ENCODE data around the gene MAP3K7CL. TPM values are rescaled to one million over a fixed set of nuclear protein-coding genes. Genes with fewer than 3 reads are reported as not detected.
"Not testable (repeated sequence)": the region's sequence is repeated elsewhere in the genome, so short reads cannot be mapped to it uniquely, and the experiment has no call there.

Gene MAP3K7CL
- total and polyA plus RNA-seq, 8 donors, result 2.0 to 7.3 (median 3.0) TPM

DNA sequence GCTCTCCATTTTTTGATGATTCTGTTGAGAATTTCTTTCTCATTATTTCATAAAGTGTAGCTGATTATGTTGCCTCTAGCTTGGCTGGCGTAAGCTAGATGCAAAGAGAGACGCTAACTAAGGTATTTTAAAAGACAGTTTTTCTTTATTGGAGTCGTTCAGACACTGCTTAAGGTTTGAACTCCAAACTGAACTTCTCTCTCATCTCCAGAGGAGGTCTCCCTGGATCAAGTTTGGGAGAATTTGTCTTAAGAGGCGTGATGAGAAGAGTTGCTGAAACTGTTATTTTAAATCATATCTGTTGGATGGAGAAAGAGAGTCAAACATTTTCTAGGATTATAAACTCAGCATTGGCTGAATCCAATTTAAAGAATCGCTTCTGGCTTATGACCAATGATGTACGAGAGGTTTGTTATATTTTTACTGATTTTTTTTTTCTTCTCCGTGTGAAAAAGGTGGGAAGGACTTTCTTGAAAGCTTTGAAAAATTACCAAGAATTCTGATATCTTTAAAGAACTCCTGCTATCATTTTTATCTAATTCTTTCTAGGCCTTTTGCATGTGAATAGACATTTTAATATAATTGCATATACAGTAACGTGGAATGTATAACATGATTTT lies 34.0 kb downstream of the MAP3K7CL start:
- TF ChIP-seq, protein P1, sequence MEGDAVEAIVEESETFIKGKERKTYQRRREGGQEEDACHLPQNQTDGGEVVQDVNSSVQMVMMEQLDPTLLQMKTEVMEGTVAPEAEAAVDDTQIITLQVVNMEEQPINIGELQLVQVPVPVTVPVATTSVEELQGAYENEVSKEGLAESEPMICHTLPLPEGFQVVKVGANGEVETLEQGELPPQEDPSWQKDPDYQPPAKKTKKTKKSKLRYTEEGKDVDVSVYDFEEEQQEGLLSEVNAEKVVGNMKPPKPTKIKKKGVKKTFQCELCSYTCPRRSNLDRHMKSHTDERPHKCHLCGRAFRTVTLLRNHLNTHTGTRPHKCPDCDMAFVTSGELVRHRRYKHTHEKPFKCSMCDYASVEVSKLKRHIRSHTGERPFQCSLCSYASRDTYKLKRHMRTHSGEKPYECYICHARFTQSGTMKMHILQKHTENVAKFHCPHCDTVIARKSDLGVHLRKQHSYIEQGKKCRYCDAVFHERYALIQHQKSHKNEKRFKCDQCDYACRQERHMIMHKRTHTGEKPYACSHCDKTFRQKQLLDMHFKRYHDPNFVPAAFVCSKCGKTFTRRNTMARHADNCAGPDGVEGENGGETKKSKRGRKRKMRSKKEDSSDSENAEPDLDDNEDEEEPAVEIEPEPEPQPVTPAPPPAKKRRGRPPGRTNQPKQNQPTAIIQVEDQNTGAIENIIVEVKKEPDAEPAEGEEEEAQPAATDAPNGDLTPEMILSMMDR (IDR thresholded peaks at IDR 0.05), result peak; percentile 10 to 61 (median 54)
- intact Hi-C loops (cut with DNase I), result loop anchor here in 2 of 3 donors (5.0 to 10.0 kb wide), 2 partner anchors 188 to 210 kb away; no protein-coding TSS in a partner anchor
- Histone ChIP-seq H3K4me3 (no peak overlapping the region), H3K27me3 (no peaks in the 10 kb centered on the region), H3K4me1 (no peaks in the 10 kb centered on the region), H3K9me3 (no peaks in the 10 kb centered on the region), H3K36me3 (no peaks in the 10 kb centered on the region), H3K27ac (peak overlapping the region in 1 of 4 donors; percentile 19)
- FAIRE-seq (peak; percentile 57), DNase-seq (no peak), ATAC-seq (peak; percentile 77 to 92 (median 88))
- 20 to 28% methylated on average over 8 of the region's 8 CpGs for WGBS, 2 donors

DNA sequence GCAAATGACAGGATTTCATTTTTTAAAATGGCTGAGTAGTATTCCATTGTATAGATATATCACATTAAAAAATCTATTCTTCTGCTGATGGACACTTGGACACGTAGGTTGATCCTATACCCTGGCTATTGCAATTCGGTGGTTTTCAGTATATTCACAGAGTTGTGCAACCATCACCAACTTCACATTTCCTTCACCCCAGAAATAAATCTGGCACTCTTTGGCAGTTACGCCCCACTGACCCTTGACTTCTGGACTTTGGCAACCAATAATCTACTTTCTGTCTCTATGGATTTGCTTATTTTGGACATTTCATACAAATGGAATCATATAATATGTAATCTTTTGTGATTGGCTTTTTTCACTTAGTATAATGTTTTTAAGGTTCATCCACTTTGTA lies 35.9 kb downstream of the MAP3K7CL start:
- Histone ChIP-seq H3K27ac (no peak overlapping the region), H3K9me3 (no peaks in the 10 kb centered on the region), H3K4me1 (no peaks in the 10 kb centered on the region), H3K36me3 (no peaks in the 10 kb centered on the region), H3K27me3 (no peaks in the 10 kb centered on the region), H3K4me3 (no peak overlapping the region)
- TF ChIP-seq, protein P1 (IDR thresholded peaks at IDR 0.05), result no peak
- no peak for ATAC-seq
- no peak for DNase-seq
- intact Hi-C loops (cut with DNase I), result loop anchor here in 1 of 3 donors (10.0 kb wide), 1 partner anchor 208 kb away; no protein-coding TSS in a partner anchor
- WGBS, 2 donors, result 71 to 74% methylated on average over 3 of the region's 3 CpGs
- no peak for FAIRE-seq

DNA sequence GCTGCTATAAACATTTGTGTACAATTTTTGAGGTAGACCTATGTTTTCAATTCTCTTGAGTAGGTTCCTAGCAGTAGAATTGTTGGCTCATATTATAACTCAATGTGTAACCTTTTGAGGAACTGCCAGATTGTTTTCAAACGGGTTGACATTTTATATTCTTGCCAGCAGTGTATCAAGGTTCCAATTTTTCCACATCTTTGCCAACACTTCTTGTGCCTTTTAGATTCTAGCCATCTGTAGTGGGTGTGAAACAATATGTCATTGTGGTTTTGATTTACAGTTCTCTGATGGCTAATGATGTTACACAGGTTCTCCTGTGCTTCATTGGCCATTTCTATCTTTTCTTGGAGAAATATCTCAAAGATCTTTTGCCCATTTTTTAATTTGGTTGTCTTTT lies 36.4 kb downstream of the MAP3K7CL start:
- Histone ChIP-seq H3K4me1 (no peaks in the 10 kb centered on the region), H3K4me3 (no peak overlapping the region), H3K27ac (no peak overlapping the region), H3K9me3 (no peaks in the 10 kb centered on the region), H3K36me3 (no peaks in the 10 kb centered on the region), H3K27me3 (no peaks in the 10 kb centered on the region)
- FAIRE-seq (no peak), DNase-seq (no peak), ATAC-seq (peak; percentile 46 to 59 (median 51))
- intact Hi-C loops (cut with DNase I), result loop anchor here in 1 of 3 donors (10.0 kb wide), 1 partner anchor 208 kb away; no protein-coding TSS in a partner anchor
- TF ChIP-seq, protein P1 (IDR thresholded peaks at IDR 0.05), result no peak
- 5 to 6% methylated on average over 1 of the region's 1 CpG for WGBS, 2 donors

DNA sequence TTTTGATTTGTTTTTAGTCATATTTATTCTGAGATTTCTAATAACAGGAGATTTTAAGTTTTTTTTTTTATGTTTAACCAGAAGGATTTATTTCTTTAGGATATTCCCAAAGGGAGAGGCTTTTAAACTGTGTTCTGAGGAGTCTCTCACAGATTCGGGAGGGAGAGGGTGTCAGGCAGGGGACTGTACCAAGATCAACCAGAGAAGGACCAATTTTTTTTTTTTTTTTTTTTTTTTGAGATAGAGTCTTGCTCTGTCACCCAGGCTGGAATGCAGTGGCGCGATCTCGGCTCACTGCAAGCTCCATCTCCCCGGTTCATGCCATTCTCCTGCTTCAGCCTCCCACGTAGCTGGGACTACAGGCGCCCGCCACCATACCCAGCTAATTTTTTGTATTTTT lies 37.0 kb downstream of the MAP3K7CL start:
- WGBS, 2 donors, result 95 to 98% methylated on average over 8 of the region's 8 CpGs
- not testable (repeated sequence) for FAIRE-seq, DNase-seq, H3K4me1 ChIP-seq, H3K9me3 ChIP-seq, H3K36me3 ChIP-seq, H3K27ac ChIP-seq, ATAC-seq, H3K4me3 ChIP-seq, H3K27me3 ChIP-seq
- intact Hi-C loops (cut with DNase I), result loop anchor here in 1 of 3 donors (10.0 kb wide), 1 partner anchor 207 kb away; no protein-coding TSS in a partner anchor

DNA sequence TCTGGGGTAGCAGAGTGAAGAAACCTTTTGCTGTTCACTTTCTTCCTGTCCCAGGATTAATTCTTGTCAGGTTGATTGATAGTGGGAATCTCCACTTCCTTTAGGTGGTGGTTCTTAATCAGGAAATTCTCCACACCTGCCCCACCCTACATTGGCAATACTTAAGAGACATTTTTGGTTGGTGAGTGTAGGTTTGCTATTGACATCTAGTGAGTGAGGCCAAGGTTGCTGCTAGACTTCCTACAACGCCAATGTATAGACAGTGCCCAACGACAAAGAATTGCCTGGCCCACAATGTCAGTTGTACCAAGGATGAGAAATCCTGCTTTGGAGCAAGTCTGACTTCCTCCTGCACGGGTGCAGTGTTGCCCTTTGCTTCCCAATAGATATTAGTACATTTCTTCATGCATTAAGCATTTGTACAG lies 38.5 kb downstream of the MAP3K7CL start:
- DNase-seq (no peak), FAIRE-seq (no peak), ATAC-seq (peak in 2 of 4 donors; percentile 20 to 24)
- Histone ChIP-seq H3K27me3 (no peaks in the 10 kb centered on the region), H3K36me3 (no peaks in the 10 kb centered on the region), H3K9me3 (no peaks in the 10 kb centered on the region), H3K4me3 (no peak overlapping the region), H3K4me1 (no peaks in the 10 kb centered on the region), H3K27ac (no peak overlapping the region)
- WGBS, 2 donors, result 77 to 79% methylated on average over 3 of the region's 3 CpGs
- TF ChIP-seq, protein P1 (IDR thresholded peaks at IDR 0.05), result no peak
- intact Hi-C loops (cut with DNase I), result loop anchor here in 1 of 3 donors (10.0 kb wide), 1 partner anchor 206 kb away; no protein-coding TSS in a partner anchor
